HG03103 (cell line): ENCODE measurements around the gene RAPGEF5.

ENCODE experiments used
- ATAC-seq: cut with Tn5 transposase; IDR thresholded peaks from one replicate; pipeline ENCODE4 v1.9.1; 2021; ENCODE audit warnings: low read depth; ENCODE audit not compliant: unreplicated experiment

Gene RAPGEF5

DNA sequence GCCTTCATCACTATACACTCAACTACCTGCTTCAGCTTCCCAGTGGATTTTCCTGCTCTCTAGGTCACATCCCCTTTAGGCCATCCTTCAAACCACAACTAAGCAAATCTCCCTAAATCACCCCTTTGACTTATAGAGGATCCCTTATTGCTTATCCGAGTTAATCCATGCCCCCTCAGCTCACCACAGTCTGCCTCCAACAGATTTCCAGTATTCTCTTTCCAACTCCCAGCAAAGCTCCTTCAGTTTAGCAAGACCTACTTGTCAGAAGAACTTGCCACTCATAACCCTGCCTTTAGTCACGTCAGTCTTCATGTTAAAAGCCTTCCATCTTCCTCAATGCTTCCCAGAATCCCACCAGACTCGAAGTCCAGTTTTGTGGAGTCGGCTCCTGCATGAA lies 38.6 kb downstream of the RAPGEF5 start:
- ATAC-seq: no peak

DNA sequence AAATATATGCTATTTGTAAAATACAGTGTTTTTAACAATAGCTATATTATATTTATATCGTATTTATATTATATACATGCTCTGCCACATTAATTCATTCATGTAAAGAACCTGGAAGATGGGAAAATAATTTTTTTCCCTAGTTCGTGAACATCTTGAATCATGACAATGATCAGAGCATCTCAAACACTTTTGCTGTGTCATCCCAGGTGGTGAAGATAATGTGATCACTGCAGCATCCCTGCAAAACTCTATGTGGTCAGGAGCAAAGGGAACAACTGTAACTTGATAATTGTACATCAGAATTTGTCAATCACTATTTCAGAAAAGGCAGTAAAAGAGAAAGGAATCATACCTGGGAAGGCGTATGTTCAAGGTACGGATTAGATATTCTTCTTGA lies 39.3 kb downstream of the RAPGEF5 start:
- no peak for ATAC-seq

DNA sequence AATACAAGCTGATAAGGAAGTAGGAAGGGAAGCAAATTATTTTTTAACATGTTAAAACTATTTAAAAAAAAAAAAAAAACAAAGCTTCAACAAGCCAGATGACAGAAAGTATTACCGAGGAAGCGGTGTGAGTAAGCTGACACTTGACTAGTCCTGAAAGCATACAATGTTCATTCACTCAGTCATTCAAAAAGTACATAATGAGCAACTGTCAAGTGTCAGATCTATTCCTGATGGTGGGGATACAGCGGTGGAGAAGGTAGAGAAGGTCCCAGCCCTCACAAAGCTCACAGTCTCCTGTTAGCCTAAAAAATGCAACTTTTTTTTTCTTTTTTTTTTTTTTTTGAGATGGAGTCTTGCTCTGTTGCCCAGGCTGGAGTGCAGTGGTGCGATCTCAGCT lies 40.0 kb downstream of the RAPGEF5 start:
- no peak for ATAC-seq

DNA sequence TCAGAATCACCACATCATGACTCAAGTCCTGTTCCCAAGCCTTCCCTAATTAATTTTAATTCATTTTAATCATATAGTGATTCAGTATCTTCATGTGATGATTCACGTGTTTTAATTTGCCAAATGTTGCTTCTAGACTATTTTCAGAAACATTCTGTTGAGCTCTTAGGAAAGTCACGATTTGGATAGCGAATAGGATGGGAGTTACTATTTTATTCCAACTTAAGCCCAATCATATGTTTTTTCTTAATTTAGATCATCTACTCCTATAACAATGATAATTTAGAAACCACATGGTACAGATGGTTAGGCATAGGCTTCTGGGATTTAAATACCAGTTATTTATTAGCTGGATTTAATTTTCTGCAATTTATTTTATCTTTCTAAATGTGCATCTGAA lies 49.1 kb downstream of the RAPGEF5 start:
- ATAC-seq: no peak

DNA sequence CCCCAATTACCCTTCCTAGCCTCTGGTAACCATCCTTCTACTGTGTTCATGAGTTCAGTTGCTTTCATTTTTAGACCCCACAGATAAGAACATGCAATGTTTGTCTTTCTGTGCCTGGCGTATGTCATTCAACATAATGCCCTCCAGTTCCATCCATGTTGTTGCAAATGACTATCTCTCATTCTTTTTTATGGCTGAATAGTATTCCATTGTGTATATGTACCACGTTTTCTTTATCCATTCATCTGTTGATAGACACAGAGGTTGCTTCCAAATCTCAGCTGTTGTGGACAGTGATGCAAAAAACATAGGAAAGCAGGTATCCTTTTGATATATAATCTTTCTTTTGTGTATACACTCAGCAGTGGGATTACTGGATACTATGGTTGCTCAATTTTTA lies 51.2 kb downstream of the RAPGEF5 start:
- ATAC-seq: no peak

DNA sequence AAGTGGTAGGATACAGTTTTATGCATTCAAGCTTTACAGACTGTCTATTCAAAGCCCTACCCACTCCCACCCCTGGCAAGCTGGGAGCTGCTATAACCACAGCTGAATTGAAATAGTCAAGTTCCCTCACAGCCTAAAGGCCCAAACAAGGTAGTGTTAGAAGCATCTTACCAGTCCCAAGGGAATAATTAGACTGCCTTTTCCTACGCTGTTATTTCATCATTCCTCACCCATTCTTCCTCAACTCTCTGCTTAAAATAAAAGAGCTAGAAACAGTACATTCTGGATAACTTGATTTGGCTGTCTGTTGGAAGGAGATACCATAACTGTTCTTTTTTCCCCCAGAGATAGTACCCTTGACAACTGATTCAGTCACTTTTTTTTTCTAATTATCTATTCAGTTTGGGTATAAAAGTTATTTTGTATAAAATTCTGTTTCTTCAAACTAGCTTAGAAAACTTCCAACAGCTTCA lies 54.0 kb downstream of the RAPGEF5 start:
- ATAC-seq: no peak

DNA sequence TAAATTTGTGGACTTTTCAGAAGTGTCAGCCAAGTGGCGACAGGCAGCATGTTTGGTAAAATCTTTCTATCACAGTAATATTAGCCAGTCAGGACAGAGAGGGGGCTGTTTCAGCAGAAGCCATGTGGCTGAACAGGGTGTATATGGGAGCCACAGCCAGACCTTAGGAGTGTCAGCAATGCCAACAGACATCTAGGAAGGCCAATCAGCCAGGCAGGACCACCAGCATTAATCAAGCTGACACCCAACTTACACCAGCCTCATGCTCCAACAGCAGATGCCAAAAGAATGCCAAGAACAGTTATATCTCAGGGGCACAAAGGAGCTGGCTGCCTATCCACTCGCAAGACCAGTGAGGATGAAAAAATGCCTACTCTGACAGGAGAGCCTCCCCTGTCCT lies 54.8 kb downstream of the RAPGEF5 start:
- no peak for ATAC-seq

DNA sequence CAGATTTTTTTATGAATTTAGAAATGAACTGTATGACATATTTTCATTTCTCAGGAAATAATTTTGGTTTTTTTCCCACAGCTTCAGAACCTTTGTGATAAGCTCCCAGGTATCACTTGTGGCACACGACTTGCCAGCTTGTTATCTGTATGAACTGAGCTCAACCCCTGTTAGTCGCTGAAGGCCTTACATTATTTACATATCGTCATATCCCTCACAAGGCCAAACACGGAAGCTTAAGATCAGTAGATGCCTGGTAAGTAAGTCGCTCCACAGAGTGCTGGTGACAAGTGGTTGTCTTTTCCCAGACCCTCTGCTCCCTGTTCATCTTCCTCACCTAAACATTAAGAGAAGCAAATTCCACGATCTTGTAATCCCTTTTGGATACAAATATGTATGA lies 55.2 kb downstream of the RAPGEF5 start:
- no peak for ATAC-seq

DNA sequence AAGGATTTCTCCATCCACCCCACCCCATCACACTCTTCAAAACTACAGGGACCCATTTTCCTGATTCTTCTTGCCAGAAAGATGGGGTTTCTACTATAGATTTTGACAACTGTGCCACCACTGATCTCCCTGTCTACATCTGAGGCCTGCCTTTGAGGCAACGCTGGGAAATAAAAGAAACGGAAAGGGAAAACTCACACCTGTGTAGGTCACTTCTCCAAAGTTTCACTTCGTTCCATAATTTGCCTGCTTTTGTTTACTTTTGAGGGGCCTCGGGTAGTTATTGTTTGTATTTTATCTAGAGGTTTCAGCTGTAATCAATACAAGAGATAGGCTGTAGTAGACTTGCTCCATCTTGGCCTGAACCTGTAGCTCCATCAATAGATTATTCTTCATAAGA lies 56.1 kb downstream of the RAPGEF5 start:
- no peak for ATAC-seq

DNA sequence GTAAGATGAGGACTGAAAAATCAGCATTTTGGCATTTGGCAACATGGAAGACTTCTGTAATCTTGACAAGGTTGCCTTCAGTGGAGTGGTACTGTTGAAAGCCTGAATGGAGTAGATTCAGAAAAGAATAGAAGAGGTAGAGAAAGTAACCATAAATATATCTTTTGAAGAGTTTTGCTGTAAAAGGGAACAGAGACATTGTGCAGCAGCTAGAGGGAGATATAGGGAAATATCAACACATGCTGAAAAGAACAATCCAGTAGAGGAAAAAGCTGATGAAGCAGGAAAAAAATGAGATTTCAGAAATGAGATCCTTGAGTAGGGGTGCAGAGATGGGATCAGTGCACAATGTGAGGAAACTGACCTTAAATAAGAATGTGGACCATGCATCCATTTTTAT lies 60.0 kb downstream of the RAPGEF5 start:
- ATAC-seq: no peak

DNA sequence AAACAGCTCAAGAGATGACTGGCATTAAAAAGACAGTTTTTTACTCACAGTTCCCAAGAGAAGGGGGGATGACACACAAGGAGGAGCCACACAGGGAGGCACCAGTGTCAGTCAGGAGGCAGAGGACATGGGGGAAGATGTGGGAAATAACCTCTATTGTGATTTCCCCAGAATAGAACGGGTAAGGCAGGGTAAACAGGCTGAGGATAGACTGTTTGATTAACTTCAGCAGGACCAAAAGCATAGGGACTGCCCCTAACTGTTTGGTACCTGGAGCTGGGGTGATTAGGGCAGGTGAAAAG lies 60.7 kb downstream of the RAPGEF5 start:
- ATAC-seq: no peak

DNA sequence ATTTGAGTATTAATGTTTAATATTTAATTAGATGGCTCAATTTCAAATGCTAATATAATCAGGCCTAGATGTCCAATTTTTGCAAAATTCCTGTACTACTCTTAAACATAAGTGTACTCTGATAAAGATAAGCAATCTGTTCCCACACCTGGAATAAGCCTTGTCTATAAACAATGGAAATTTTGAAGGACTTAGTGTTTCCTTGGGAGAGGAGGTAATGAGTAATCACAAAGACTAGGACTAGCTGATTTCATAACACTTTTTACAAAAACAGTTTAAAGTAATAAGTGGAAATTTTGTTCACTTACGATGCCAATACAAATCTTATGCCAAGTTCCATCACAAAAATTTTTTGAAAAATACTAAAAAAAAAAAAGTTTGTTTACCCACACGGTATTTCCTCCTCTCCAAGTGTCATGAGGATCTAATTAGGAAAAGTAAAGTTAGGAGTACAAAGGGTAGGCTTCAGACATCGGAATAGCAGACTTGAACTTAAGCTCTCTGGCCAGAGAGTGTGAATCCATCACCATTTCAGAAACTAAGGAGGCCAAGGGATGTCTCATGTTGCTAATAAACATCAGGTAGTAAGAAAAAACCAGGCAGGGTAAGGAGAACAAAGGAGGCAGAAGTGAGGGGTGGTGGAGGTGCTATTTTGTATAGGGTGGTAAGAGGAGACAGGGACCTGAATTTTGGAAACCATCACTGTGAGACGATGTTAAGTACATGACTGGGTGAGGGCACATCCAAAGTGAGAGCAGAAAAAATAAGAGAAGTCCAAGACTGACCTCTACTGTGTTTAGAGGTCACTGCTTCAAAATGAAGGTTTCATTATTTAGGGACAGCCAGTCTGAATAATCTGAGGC lies 61.3 kb downstream of the RAPGEF5 start:
- no peak for ATAC-seq

DNA sequence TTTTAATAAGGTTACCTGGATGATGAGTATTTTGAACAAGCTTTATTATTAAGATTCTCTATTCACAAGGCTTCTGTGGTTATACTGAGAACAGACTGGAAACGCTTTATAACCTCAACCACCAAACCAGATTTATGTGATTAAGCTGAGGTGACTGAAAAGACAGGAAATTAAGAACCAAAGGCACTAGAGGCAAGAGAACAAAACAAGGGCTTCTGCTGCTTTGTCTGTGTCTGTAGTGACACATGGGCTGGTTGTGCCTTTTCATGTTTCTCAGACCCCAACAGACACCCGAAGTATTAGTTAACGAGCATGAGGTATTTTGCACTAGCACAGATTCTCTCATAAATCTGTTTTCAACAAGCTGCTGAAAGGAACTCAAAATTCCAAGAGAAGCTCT lies 64.4 kb downstream of the RAPGEF5 start:
- ATAC-seq: no peak

DNA sequence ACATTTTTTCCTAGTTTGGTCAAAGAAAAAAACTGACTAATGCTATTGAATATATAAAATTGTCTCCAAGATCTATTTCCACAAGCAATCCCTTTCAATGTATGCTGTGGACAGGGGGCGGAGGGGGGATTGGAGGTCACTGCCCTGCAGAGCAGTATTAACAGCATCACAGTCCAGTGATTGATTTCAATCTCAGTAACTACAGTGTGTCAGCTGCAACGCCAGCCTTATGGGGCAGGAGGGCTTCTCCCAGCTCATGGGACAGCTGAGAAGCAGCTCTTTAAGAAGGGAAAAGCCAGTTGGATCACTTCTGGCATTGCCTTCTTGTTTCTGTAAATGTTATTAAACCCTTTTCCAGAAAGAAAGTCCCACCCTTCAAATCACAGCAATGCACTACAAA lies 65.0 kb downstream of the RAPGEF5 start:
- ATAC-seq: no peak

DNA sequence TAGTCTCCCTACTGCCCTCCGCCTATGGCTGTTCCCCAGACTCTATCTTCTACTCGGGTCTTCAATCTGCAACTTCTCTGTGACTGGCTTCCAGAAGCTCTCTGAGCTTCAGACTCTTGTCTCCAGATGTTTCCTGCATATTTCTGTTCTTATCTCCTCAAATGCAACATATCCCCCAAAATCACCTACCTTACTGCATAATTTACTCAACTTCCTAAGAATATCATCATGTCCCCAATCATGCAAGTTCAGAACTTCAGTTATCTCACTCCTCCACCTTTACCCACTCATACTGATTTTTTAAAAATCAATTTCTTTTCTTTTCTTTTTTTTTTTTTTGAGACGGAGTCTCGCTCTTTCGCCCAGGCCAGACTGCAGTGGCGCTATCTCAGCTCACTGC lies 68.8 kb downstream of the RAPGEF5 start:
- no peak for ATAC-seq

DNA sequence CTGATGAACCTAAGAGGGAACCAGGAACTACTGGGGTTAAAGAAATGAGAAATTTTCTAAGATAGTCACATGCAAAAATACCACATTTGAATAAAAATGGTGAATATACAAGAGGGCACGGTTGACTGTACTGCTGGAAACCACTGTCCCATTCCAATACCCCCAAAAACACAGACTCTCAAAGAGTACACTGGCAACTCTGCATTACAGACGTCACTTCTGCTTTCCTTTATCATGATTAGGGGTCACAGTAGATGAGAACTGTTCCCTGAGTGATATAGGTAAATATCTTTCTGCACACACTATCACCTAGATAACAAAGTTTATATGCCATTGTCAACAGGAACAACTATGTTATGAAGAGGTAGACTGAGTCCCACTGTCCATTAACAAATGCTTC lies 69.5 kb downstream of the RAPGEF5 start:
- ATAC-seq: no peak

DNA sequence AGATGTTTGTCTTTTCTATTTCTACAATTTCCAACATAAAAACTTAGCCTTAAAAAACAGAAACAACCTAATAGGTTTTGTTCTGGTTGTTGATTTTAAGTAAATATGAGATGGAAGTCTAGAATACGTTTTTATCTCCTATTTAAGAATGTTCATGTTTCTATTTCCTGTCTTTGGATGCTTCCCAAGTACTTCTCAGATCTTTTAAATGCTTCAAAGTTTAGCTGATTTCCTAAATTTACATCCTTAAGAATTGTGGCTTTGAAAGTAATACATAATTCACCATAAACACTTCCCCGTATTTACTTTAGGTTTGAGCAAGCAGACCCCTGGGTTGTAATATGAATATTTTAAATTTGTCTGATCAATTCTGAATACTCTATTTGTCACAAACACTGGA lies 70.5 kb downstream of the RAPGEF5 start:
- ATAC-seq: no peak

DNA sequence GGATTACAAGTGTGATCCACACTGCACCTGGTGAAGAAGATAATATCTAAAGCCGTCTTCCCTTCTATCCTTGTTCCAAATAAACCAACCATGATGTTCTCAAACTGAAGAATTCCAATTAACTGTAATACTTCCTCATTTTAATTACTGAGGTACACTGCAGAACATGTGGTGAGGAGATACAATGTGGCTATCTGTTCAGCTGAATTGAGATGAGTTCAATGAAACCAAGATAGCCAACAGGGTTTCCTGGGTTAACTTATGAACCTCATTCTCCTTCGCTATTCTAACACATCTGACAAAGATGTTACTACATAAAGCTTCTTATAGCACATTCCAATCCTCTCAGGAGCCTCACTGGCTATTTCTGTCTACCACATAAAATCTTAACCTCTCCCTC lies 75.5 kb downstream of the RAPGEF5 start:
- ATAC-seq: no peak

DNA sequence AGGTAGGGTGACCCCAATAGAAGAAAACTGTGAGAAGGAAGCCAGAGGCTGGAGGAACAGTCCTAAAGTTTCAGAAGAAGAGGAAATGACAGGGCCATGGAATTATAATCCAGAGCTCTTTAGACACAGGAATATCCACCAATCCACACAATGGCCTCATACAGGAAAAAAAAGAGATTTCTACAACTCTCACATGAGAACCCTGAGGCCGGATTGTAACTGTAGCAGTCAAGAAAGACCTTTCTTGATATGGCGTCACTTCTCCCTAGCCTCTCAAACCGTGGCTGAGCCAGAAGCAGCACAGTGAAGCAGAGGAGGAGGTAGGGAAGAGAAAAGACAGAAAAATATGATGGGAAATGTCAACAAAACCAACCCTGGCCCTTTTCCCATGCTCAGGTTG lies 76.9 kb downstream of the RAPGEF5 start:
- no peak for ATAC-seq

DNA sequence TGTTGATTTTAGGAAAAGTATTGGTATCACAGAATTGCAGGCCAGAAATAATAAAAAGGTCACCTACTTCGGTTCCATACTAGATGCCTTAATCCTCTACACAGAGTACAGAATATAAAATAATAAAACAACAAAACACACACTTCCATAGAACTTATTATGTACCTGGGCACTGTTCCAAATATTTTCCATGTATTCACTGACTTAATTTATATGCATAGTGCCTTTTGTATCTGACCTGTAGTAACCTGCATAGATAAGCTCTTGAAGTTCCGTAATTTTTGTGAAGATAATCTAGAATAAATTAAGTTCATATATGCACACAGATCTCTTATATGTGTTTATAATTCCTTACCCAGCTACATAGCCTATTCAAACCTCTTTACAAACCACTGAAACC lies 78.3 kb downstream of the RAPGEF5 start:
- no peak for ATAC-seq

DNA sequence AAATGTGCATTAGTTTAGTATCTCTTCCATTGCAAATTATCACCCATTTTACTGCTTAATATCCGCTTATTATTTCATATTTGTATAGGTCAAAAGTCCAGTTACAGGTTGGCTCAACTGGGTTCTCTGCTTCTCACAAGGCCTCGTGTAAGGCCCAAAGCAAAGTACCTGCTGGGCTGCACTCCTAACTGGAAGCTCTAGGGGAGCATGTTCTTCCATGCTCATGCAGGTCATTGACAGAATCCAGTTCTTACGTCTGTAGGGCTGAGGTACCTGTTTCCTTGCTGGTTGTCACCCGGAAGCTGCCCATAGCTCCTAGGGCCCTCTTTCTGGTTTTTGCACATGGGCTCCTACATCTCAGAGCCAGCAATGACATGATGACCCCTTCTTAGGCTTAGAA lies 79.6 kb downstream of the RAPGEF5 start:
- no peak for ATAC-seq

DNA sequence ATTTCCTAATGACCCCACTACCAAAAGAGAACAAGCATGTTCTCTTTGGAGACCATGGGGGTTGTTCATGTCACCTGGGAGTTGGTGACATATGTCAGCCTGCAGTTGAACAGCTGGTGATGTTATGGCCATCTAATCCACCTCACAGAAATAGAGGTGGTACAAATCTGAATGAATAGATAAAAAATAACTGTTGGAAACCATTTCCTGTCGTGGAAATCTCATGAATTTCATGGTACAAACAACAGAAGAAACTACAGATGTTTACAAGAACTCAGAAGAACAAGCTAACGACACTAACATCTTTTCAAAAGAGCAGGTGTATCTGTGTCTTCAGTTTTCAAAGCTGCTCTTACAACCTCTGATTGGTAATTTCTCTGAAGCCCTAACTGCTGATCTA lies 81.3 kb downstream of the RAPGEF5 start:
- ATAC-seq: no peak

DNA sequence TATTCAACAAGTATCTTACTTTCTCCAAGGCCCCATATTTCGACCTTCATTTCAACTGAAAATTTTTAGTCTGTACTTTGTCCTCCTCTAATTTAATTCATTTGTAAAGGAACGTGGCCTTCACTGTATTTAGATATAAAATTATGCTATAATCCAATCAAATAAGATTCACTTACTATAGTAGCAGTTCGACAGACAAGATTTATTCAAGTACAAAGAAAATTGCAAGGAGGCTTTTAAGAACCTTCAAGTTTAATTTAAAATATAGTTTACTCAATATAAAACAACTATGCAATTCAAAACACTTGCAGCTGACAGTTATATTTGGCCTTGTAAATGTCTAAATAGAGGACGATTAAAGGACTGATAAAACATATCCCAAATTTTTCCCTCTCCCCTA lies 85.6 kb downstream of the RAPGEF5 start:
- ATAC-seq: no peak
